Sigmoid colon (tissue), 7 donors: ENCODE measurements around the gene NDEL1. TPM values are rescaled to one million over a fixed set of nuclear protein-coding genes. Genes with fewer than 3 reads are reported as not detected.

Source experiments
- DNase-seq: peaks from one replicate; pipeline ENCODE4 v3.0.0-alpha.2; 2019
- H3K27ac ChIP-seq, 4 donors: fragments of 200-600 bp; sonication (generic); one replicate each; pipeline ENCODE4 v1.5.1; 2016 to 2019; ENCODE audit warnings: mild to moderate bottlenecking in 1 of 4
- H3K27me3 ChIP-seq, 3 donors: fragments of 200-600 bp; sonication (generic); one replicate each; pipeline ENCODE4 v1.5.1; 2019; ENCODE audit warnings: mild to moderate bottlenecking in 1 of 3
- H3K36me3 ChIP-seq, 4 donors: fragments of 200-600 bp; sonication (generic); one replicate each; pipeline ENCODE4 v1.5.1; 2016 to 2019
- H3K4me1 ChIP-seq, 4 donors: fragments of 200-600 bp; sonication (generic); one replicate each; pipeline ENCODE4 v1.5.1; 2017 to 2019
- H3K4me3 ChIP-seq, 4 donors: fragments of 200-600 bp; sonication (generic); one replicate each; pipeline ENCODE4 v1.5.1; 2017 to 2019; ENCODE audit warnings: mild to moderate bottlenecking in 2 of 4, moderate library complexity in 1 of 4
- H3K9me3 ChIP-seq, 4 donors: fragments of 200-600 bp in 3 of 4; sonication (generic) in 3 of 4; one replicate each; pipeline versions ENCODE4 v1.5.1 to v1.6.1; 2013 to 2019
- CTCF ChIP-seq, 4 experiments: fragments of 450-650 bp in 3 of 4; fragments of 200-600 bp in 1 of 4; IDR thresholded peaks; one replicate each; pipeline ENCODE4 v1.5.1; 2016 to 2019; ENCODE audit warnings: antibody characterized with exemption in 4 of 4, mild to moderate bottlenecking in 3 of 4, moderate library complexity in 2 of 4
- EP300 ChIP-seq, 4 donors: sonication (generic); formaldehyde crosslinking; IDR thresholded peaks; one replicate each; pipeline ENCODE4 v1.6.1; 2017; ENCODE audit warnings: antibody characterized with exemption in 4 of 4
- POLR2A ChIP-seq, 2 donors: fragments of 450-650 bp; IDR thresholded peaks; one replicate each; pipeline ENCODE4 v1.6.1; 2016; ENCODE audit warnings: antibody characterized with exemption in 2 of 2, mild to moderate bottlenecking in 2 of 2, moderate library complexity in 2 of 2
- POLR2AphosphoS5 ChIP-seq, 4 donors: sonication (generic); formaldehyde crosslinking; IDR thresholded peaks; one replicate each; pipeline ENCODE4 v1.6.1; 2017; ENCODE audit warnings: antibody characterized with exemption in 4 of 4
- WGBS, 2 donors: extraction: QIAGEN DNeasy Blood & Tissue Kit; methylation state at CpG; one replicate each; pipeline ENCODE4 v1.1.7; 2013; 5-methylcytosine and 5-hydroxymethylcytosine counted together
- intact Hi-C: fragments of 100-400 bp; cut with DNase I; formaldehyde crosslinking; loops from one replicate; pipeline ENCODE4 v1.15.1; 2023
- polyA plus RNA-seq, 3 donors: library from polyadenylated mRNA; stranded (reverse); fragments of 200-250 nt; gene quantifications; one replicate each; pipeline ENCODE4 v1.2.3, GENCODE V29; 2013
- total RNA-seq, 4 donors: library from RNA; depleted of rRNA; stranded (reverse); fragments of >200 nt; gene quantifications; one replicate each; pipeline ENCODE4 v1.1.0, GENCODE V29; 2016
- donor health status: healthy with polysubstance abuse.
- donor health status: Bipolar disorder and iron deficiency.
- donor health status: healthy.

Gene NDEL1
- total and polyA plus RNA-seq, 7 donors, result 31.3 to 56.8 (median 41.4) TPM

- H3K36me3 ChIP-seq, result peaks cover 0 to 58% (median 28%) of the 10 kb centered on the region in 4 donors
- H3K9me3 ChIP-seq, result no peaks in the 10 kb centered on the region
- H3K27ac ChIP-seq, result no peak overlapping the region
- H3K4me1 ChIP-seq, result peaks cover 0 to 4% (median 0%) of the 10 kb centered on the region in 4 donors
- TF ChIP-seq POLR2A (IDR thresholded peaks at IDR 0.05) (no peak), EP300 (IDR thresholded peaks at IDR 0.05) (no peak), CTCF (IDR thresholded peaks at IDR 0.05) (no peak), POLR2AphosphoS5 (IDR thresholded peaks at IDR 0.05) (no peak)
- WGBS, 2 donors, result 76 to 83% methylated on average over 6 of the region's 6 CpGs
- DNase-seq, result no peak
- no peaks in the 10 kb centered on the region for H3K27me3 ChIP-seq
- no peak overlapping the region for H3K4me3 ChIP-seq
- intact Hi-C loops, result no loop called here
These were observed 67.7 kb downstream of the NDEL1 start for GRCh38 chr17:8503368-8503767.

- Histone ChIP-seq H3K9me3 (no peaks in the 10 kb centered on the region), H3K27me3 (no peaks in the 10 kb centered on the region), H3K4me3 (no peak overlapping the region), H3K4me1 (peaks cover 0 to 4% (median 0%) of the 10 kb centered on the region in 4 donors), H3K27ac (no peak overlapping the region), H3K36me3 (peaks cover 3 to 58% (median 28%) of the 10 kb centered on the region in 4 donors)
- no peak for DNase-seq
- WGBS, 2 donors, result 86 to 96% methylated on average over 9 of the region's 9 CpGs
- intact Hi-C loops, result no loop called here
- no peak for TF ChIP-seq CTCF (IDR thresholded peaks at IDR 0.05)
- TF ChIP-seq EP300 (IDR thresholded peaks at IDR 0.05), result no peak
- TF ChIP-seq POLR2AphosphoS5 (IDR thresholded peaks at IDR 0.05), result no peak
- TF ChIP-seq POLR2A (IDR thresholded peaks at IDR 0.05), result no peak
These were observed 68.1 kb downstream of the NDEL1 start for GRCh38 chr17:8503807-8504206.

GRCh38 chr17:8504460-8505207, 69.0 kb downstream of the NDEL1 start:
- peaks cover 0 to 4% (median 0%) of the 10 kb centered on the region in 4 donors for H3K4me1 ChIP-seq
- intact Hi-C loops, result no loop called here
- peaks cover 10 to 58% (median 26%) of the 10 kb centered on the region in 4 donors for H3K36me3 ChIP-seq
- no peaks in the 10 kb centered on the region for H3K9me3 ChIP-seq
- WGBS, 2 donors, result 93 to 95% methylated on average over 18 of the region's 18 CpGs
- no peak for DNase-seq
- TF ChIP-seq CTCF (IDR thresholded peaks at IDR 0.05) (no peak), POLR2AphosphoS5 (IDR thresholded peaks at IDR 0.05) (no peak), EP300 (IDR thresholded peaks at IDR 0.05) (no peak), POLR2A (IDR thresholded peaks at IDR 0.05) (no peak)
- no peak overlapping the region for H3K4me3 ChIP-seq
- no peaks in the 10 kb centered on the region for H3K27me3 ChIP-seq
- H3K27ac ChIP-seq, result no peak overlapping the region

GRCh38 chr17:8506145-8506544, 70.5 kb downstream of the NDEL1 start:
- TF ChIP-seq EP300 (IDR thresholded peaks at IDR 0.05), result no peak
- TF ChIP-seq POLR2AphosphoS5 (IDR thresholded peaks at IDR 0.05), result no peak
- TF ChIP-seq POLR2A (IDR thresholded peaks at IDR 0.05), result no peak
- TF ChIP-seq CTCF (IDR thresholded peaks at IDR 0.05), result no peak
- H3K9me3 ChIP-seq, result no peaks in the 10 kb centered on the region
- H3K36me3 ChIP-seq, result peaks cover 10 to 50% (median 18%) of the 10 kb centered on the region in 4 donors
- WGBS, 2 donors, result 93% methylated on average over 14 of the region's 14 CpGs
- no peak overlapping the region for H3K27ac ChIP-seq
- intact Hi-C loops, result no loop called here
- no peak overlapping the region for H3K4me3 ChIP-seq
- no peak for DNase-seq
- no peaks in the 10 kb centered on the region for H3K27me3 ChIP-seq
- peaks cover 0 to 4% (median 0%) of the 10 kb centered on the region in 4 donors for H3K4me1 ChIP-seq
